ENCODE data around the gene TNF. TPM values are rescaled to one million over a fixed set of nuclear protein-coding genes. Genes with fewer than 3 reads are reported as not detected.
A peak's percentile ranks its signal among the peaks of the same experiment; 100 is the strongest.
"Not testable (repeated sequence)": the region's sequence is repeated elsewhere in the genome, so short reads cannot be mapped to it uniquely, and the experiment has no call there.

The TNF gene
- total RNA-seq, 2 experiments from 2014 or later = 46.5 to 47.1 TPM

GRCh38 chr6:31546958-31547726, 28.2 kb upstream of the TNF start, which contains the start of gene NFKBIL1:
Gene NFKBIL1, plus strand, starts transcription at chr6:31547608. Its CDS starts 87 bp downstream, at chr6:31547695.
- peak within 1 kb of the TSS; percentile 89 for H3K4me3 Mint-ChIP-seq
- H3K27ac Mint-ChIP-seq = peak within 1 kb of the TSS; percentile 95

GRCh38 chr6:31547727-31548543, 27.4 kb upstream of the TNF start:
- H3K36me3 Mint-ChIP-seq (ENCODE audit: low read depth) = peaks cover 14% of the 10 kb centered on the region
- POLR2A ChIA-PET = interaction anchor here (0.6 to 1.6 kb wide), 2 partner anchors 27 to 876 kb away, joined by 3 to 5 read pairs; partner anchors contain the start of gene TNF

More at GRCh38 chr6:31546958-31547726, 28.2 kb upstream of the TNF start, which contains the start of gene NFKBIL1:
- POLR2A ChIA-PET = interaction anchor here (1.6 kb wide), 1 partner anchor 28 kb away, joined by 5 read pairs; the partner anchor contains the start of gene TNF
- DNase-seq = peak; percentile 94
- no peaks in the 10 kb centered on the region for H3K27me3 Mint-ChIP-seq
- peaks cover 14% of the 10 kb centered on the region for H3K36me3 Mint-ChIP-seq (ENCODE audit: low read depth)
- no peaks in the 10 kb centered on the region for H3K9me3 Mint-ChIP-seq
- H3K4me1 Mint-ChIP-seq = peaks cover 64% of the 10 kb centered on the region
- CTCF ChIA-PET = interaction anchor here (0.6 to 23.4 kb wide), 20 partner anchors 9 to 310 kb away, joined by 3 to 497 read pairs (median 4); partner anchors contain the start of genes BAG6, LTA, LTB and NCR3

GRCh38 chr6:31548544-31548873, 26.9 kb upstream of the TNF start:
- H3K27ac Mint-ChIP-seq = no peak overlapping the region
- no peaks in the 10 kb centered on the region for H3K9me3 Mint-ChIP-seq
- ChIA-PET CTCF (interaction anchor here (0.8 to 23.4 kb wide), 10 partner anchors 10 to 124 kb away, joined by 3 to 497 read pairs (median 10); partner anchors contain the start of genes LST1, LTA, LTB and NCR3), POLR2A (interaction anchor here (0.6 to 1.6 kb wide), 2 partner anchors 26 to 876 kb away, joined by 3 to 5 read pairs; partner anchors contain the start of gene TNF)
- DNase-seq = no peak
- H3K27me3 Mint-ChIP-seq = no peaks in the 10 kb centered on the region
- H3K4me1 Mint-ChIP-seq = peaks cover 56% of the 10 kb centered on the region
- H3K36me3 Mint-ChIP-seq (ENCODE audit: low read depth) = peaks cover 16% of the 10 kb centered on the region
- H3K4me3 Mint-ChIP-seq = peak overlapping the region; percentile 26

More at GRCh38 chr6:31547727-31548543, 27.4 kb upstream of the TNF start:
- no peaks in the 10 kb centered on the region for H3K27me3 Mint-ChIP-seq
- H3K4me1 Mint-ChIP-seq = peaks cover 60% of the 10 kb centered on the region
- H3K9me3 Mint-ChIP-seq = no peaks in the 10 kb centered on the region
- H3K27ac Mint-ChIP-seq = peak overlapping the region; percentile 95
- no peak for DNase-seq
- CTCF ChIA-PET = interaction anchor here (0.6 to 23.4 kb wide), 14 partner anchors 8 to 132 kb away, joined by 3 to 497 read pairs (median 6); partner anchors contain the start of genes LST1, LTA, LTB and NCR3
- peak overlapping the region; percentile 89 for H3K4me3 Mint-ChIP-seq

DNA sequence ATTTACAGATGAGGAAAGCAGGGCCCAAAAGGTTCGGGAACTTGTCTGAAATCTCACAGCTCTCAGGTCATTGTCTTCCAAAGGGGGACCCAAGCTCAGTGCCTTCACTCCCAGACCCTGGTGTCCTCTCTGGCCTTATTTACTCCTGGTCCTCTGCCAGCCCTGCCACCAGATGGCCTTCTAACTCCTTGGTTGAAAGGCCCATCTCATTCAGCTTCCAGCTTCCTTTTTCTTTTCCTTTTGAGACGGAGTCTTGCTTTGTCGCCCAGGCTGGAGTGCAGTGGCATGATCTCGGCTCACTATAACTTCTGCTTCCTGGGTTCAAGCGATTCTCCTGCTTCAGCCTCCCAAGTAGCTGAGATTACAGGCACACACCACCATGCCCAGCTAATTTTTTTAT, 24.0 kb upstream of the TNF start:
- H3K36me3 Mint-ChIP-seq (ENCODE audit: low read depth) = peaks cover 19% of the 10 kb centered on the region
- H3K9me3 Mint-ChIP-seq, H3K27me3 Mint-ChIP-seq, H3K4me3 Mint-ChIP-seq: not testable (repeated sequence)
- peak overlapping the region; percentile 62 for H3K27ac Mint-ChIP-seq
- CTCF ChIA-PET = interaction anchor here (0.5 to 23.4 kb wide), 26 partner anchors 9 to 512 kb away, joined by 3 to 497 read pairs (median 4); partner anchors contain the start of genes ABHD16A, BAG6, DDX39B and LST1
- H3K4me1 Mint-ChIP-seq = peaks cover 56% of the 10 kb centered on the region
- peak; percentile 76 for DNase-seq
- POLR2A ChIA-PET = interaction anchor here (0.8 to 1.4 kb wide), 3 partner anchors 24 to 47 kb away, joined by 3 to 4 read pairs (median 3); partner anchors contain the start of gene TNF

DNA sequence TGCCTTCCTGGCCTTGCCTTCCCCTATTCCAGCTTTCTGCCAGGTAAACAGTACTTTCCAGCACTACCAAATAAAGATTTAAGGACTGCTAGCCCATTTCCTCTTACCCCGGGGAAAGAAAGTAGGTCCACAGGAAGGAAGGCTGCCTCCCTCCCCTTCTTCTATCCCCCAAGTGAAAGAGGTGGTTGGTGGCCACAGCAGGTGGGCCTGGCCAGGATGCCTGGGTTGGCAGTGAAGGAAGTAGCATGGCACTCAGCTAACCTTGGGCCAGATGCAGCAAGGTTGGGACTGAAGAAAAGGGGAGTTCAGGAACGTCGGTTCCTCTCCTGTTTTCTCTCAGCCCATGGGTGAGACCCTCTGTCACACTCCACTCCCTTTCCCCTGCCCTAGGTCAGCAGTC, 19.1 kb upstream of the TNF start:
- peaks cover 41% of the 10 kb centered on the region for H3K36me3 Mint-ChIP-seq (ENCODE audit: low read depth)
- H3K4me3 Mint-ChIP-seq = no peak overlapping the region
- H3K9me3 Mint-ChIP-seq = no peaks in the 10 kb centered on the region
- ChIA-PET CTCF (interaction anchor here (0.8 to 23.4 kb wide), 7 partner anchors 9 to 42 kb away, joined by 3 to 497 read pairs (median 7); partner anchors contain the start of genes ATP6V1G2, LTB, NCR3 and NFKBIL1), POLR2A (no interaction called here)
- peak overlapping the region; percentile 6 for H3K27ac Mint-ChIP-seq
- no peaks in the 10 kb centered on the region for H3K27me3 Mint-ChIP-seq
- peaks cover 64% of the 10 kb centered on the region for H3K4me1 Mint-ChIP-seq
- no peak for DNase-seq

GRCh38 chr6:31557443-31558317, 17.7 kb upstream of the TNF start:
- POLR2A ChIA-PET = no interaction called here
- DNase-seq = no peak
- CTCF ChIA-PET = interaction anchor here (1.1 to 23.4 kb wide), 7 partner anchors 9 to 41 kb away, joined by 4 to 497 read pairs (median 5); partner anchors contain the start of genes ATP6V1G2, LST1, LTB and NCR3
- Mint-ChIP-seq H3K4me3 (no peak overlapping the region), H3K9me3 (no peaks in the 10 kb centered on the region), H3K27ac (peak overlapping the region; percentile 69), H3K27me3 (peaks cover 7% of the 10 kb centered on the region), H3K4me1 (peaks cover 65% of the 10 kb centered on the region), H3K36me3 (ENCODE audit: low read depth) (peaks cover 45% of the 10 kb centered on the region)

DNA sequence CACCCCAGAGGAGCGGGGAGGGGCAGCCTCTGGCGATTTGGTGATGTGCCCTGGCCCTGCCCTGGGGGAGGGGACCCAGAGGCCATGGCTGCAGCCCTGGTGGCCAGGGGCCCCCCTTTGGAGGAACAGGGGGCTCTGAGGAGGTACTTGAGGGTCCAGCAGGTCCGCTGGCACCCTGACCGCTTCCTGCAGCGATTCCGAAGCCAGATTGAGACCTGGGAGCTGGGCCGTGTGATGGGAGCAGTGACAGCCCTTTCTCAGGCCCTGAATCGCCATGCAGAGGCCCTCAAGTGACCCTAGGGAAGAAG, 17.1 kb upstream of the TNF start:
- H3K27me3 Mint-ChIP-seq = peaks cover 11% of the 10 kb centered on the region
- DNase-seq = no peak
- peak overlapping the region; percentile 89 for H3K27ac Mint-ChIP-seq
- ChIA-PET CTCF (interaction anchor here (1.1 to 23.4 kb wide), 7 partner anchors 8 to 40 kb away, joined by 4 to 497 read pairs (median 16); partner anchors contain the start of genes ATP6V1G2, LST1, LTB and NCR3), POLR2A (interaction anchor here (1.0 kb wide), 1 partner anchor 17 kb away, joined by 8 read pairs; the partner anchor contains the start of gene TNF)
- no peaks in the 10 kb centered on the region for H3K9me3 Mint-ChIP-seq
- H3K4me1 Mint-ChIP-seq = peaks cover 69% of the 10 kb centered on the region
- H3K36me3 Mint-ChIP-seq (ENCODE audit: low read depth) = peaks cover 49% of the 10 kb centered on the region
- peak overlapping the region; percentile 62 for H3K4me3 Mint-ChIP-seq

- Mint-ChIP-seq H3K27me3 (peaks cover 14% of the 10 kb centered on the region), H3K36me3 (ENCODE audit: low read depth) (peaks cover 52% of the 10 kb centered on the region), H3K4me1 (peaks cover 72% of the 10 kb centered on the region), H3K4me3 (peak overlapping the region; percentile 62), H3K27ac (peak overlapping the region; percentile 89), H3K9me3 (no peaks in the 10 kb centered on the region)
- CTCF ChIA-PET = interaction anchor here (1.3 to 23.4 kb wide), 8 partner anchors 8 to 40 kb away, joined by 3 to 497 read pairs (median 16); partner anchors contain the start of genes LTA, LTB, NCR3 and TNF
- POLR2A ChIA-PET = interaction anchor here (0.6 to 1.6 kb wide), 4 partner anchors 10 to 22 kb away, joined by 3 to 8 read pairs (median 5); partner anchors contain the start of gene TNF
- peak; percentile 59 for DNase-seq
Measured at GRCh38 chr6:31558631-31559500, 16.5 kb upstream of the TNF start.

DNA sequence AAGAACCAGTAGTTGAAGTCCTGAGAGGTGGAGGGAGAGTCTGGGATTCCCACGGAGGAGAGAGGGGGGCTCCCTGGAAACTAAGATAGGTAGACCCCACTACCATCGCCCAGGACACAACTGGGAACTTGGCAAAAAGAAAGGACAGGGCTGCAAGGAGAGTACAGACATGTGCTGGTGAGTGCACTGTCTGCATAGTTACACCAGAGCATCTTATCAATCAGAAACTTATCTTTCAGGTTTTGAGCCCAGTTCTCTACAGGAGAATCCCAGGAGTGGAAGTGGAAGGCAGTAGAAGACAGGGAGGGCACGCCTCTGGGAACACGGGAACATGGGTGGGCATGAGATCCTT, 15.8 kb upstream of the TNF start:
- peak overlapping the region; percentile 62 for H3K4me3 Mint-ChIP-seq
- DNase-seq = no peak
- peaks cover 53% of the 10 kb centered on the region for H3K36me3 Mint-ChIP-seq (ENCODE audit: low read depth)
- ChIA-PET CTCF (interaction anchor here (1.3 to 23.4 kb wide), 8 partner anchors 9 to 39 kb away, joined by 3 to 497 read pairs (median 16); partner anchors contain the start of genes LTA, LTB, NCR3 and TNF), POLR2A (interaction anchor here (0.5 to 1.6 kb wide), 4 partner anchors 9 to 28 kb away, joined by 3 to 6 read pairs (median 4); no protein-coding TSS in a partner anchor)
- peak overlapping the region; percentile 89 for H3K27ac Mint-ChIP-seq
- H3K27me3 Mint-ChIP-seq = peaks cover 15% of the 10 kb centered on the region
- peaks cover 72% of the 10 kb centered on the region for H3K4me1 Mint-ChIP-seq
- H3K9me3 Mint-ChIP-seq = no peaks in the 10 kb centered on the region

DNA sequence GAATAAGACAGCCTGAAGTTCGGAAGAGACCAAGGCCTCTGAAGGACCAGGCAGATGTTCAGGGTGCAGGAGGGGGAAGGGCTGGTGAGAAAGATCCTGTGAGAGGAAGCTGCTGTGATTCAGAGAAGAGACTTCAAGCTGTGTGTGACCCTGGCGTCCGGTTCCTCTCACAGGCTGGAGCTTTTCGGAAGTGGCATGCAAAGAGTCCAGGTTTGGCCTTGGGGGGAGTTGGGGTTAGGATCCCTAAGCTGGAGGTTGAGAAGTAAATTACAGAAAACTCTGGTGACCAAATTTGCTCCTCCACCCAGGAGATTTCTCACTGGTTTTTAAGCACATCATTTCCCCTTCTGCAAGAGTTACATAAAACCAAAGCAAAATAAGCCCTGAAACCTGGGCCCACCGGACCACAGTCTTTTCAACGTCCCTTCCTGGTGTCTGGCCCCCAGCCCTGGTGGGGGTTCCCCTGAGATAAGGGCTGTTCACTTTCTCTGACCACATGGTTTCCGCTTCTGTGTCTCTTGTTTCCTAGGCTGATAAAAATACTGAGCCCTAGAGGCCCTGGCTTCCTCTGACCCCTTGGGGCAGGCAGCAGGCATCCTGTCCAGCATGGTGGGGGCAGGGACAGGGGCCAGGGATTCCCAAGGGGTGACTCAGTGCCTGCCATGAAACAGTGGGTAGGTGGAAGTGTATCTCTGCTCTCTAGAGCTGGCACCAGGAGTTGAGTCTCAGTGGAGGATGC, 15.2 kb upstream of the TNF start:
- Mint-ChIP-seq H3K9me3 (no peaks in the 10 kb centered on the region), H3K36me3 (ENCODE audit: low read depth) (peaks cover 59% of the 10 kb centered on the region), H3K27me3 (peaks cover 21% of the 10 kb centered on the region), H3K27ac (peak overlapping the region; percentile 89), H3K4me3 (peak overlapping the region; percentile 62), H3K4me1 (peaks cover 73% of the 10 kb centered on the region)
- CTCF ChIA-PET = interaction anchor here (0.6 to 23.4 kb wide), 8 partner anchors 10 to 39 kb away, joined by 3 to 497 read pairs (median 16); partner anchors contain the start of genes LST1, LTA, LTB and NCR3
- DNase-seq = peak; percentile 66
- POLR2A ChIA-PET = interaction anchor here (0.5 to 1.6 kb wide), 4 partner anchors 8 to 27 kb away, joined by 3 to 6 read pairs (median 4); partner anchors contain the start of gene TNF

Data from activated CD4-positive, alpha-beta T cell treated with anti-CD3 and anti-CD28 coated beads, Interleukin-2, amount 10 ng/mL, durations not matched to agents 7 days and 5 days (primary cell).